ENCODE data around the gene SFSWAP. TPM values are rescaled to one million over a fixed set of nuclear protein-coding genes. Genes with fewer than 3 reads are reported as not detected.
"Not testable (repeated sequence)": the region's sequence is repeated elsewhere in the genome, so short reads cannot be mapped to it uniquely, and the experiment has no call there.

The SFSWAP gene
- total RNA-seq, 2 donors from 2014 or later, result 44.7 to 55.8 TPM

DNA sequence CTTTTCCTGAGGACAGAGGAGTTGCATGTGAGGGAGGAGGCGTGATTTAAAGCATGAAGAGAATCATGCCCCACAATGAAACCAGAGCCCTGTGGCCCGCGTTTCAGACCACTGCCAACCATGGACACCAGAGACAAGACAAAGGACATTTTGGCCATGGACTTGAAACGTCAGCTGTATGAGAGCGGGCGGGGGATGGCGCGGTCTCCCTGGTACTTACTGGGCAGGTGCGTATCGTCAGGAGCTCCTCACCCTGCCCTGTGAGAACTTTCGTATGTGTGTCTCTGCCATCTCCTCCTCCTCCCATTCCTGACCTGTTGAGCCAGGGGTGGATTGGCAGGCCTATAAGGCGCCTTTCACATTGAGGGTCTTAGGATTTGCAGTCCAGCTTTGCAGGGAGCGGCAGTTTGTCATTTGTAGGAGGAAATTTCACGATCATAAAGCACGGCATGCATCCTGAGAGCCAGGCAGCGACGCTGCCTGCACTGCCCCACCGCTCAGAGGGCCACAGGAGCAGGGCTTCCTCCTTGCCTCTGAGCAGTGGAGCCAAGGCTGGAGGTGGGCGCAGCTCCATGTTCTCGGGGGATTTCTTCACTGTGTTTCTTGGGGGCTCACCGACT lies 22.2 kb downstream of the SFSWAP start:
- H3K4me3 Mint-ChIP-seq, result no peak overlapping the region
- H3K27ac Mint-ChIP-seq, result peak overlapping the region; percentile 19
- peaks cover 95% of the 10 kb centered on the region for H3K36me3 Mint-ChIP-seq (ENCODE audit: low read depth)
- no peak for ATAC-seq (replicated peaks)
- no peaks in the 10 kb centered on the region for H3K27me3 Mint-ChIP-seq
- no peaks in the 10 kb centered on the region for H3K4me1 Mint-ChIP-seq
- no peaks in the 10 kb centered on the region for H3K9me3 Mint-ChIP-seq

DNA sequence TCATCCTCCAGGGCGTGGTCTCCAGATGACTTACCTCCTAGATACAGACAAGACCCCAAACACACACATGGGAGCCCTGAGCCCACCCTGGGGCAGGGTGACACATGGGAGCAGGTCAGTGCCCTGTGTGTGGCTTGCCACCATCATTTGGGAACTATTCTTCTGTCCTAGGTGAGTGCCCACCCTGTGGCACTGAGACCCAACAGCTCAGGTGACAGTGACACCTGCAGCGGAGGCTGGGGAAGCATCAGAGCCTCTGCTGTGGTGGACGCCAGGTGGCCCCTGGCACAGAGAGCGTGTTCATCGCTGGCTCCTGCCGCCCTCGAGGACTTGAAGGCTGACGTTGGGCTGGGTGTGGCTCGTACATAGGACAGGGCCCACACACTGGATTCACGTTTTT lies 23.0 kb downstream of the SFSWAP start:
- Mint-ChIP-seq H3K36me3 (ENCODE audit: low read depth) (peaks cover 95% of the 10 kb centered on the region), H3K9me3 (no peaks in the 10 kb centered on the region), H3K27me3 (no peaks in the 10 kb centered on the region), H3K4me3 (no peak overlapping the region), H3K4me1 (no peaks in the 10 kb centered on the region), H3K27ac (peak overlapping the region; percentile 70)
- no peak for ATAC-seq (replicated peaks)

DNA sequence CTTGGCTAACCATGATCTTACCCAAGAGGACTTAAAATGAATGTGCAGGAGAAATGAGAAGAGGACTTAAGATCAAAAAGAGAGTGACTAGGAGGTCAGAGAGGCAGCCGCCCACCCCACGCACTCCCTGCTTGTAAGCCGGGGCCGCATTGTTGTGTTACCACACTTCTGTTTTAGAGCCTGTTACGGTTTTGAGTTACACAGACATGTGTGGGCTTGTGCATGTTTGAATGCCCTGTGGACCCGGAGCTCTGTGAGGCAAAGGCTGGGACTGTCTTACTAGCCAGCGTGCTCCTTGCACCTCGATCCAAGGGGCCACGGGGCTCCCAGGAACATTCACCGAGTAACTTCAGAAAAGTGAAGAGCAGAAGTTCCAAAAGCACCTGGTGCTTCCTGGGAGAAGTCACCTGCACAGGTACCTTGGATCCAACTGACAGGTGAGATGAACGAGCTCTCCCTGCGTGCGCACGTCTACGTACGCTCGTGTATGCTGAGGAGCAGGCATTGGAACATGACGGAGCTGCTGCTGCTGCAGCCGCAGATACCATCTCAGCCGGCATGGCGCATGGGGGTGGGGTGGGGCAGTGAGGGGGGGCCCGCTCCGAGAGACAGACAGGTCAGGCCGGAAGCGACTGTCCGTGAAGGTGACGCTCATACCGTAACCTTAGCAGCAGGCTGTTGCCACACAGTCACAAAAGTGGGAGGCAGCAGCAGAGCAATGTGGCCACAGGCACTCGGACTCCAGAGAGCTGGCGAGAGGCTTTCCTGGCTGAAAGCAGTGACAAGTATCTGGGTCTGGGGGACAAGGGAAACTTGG lies 23.7 kb downstream of the SFSWAP start:
- ATAC-seq (replicated peaks), result peak; percentile 14
- Mint-ChIP-seq H3K27me3 (no peaks in the 10 kb centered on the region), H3K36me3 (ENCODE audit: low read depth) (peaks cover 95% of the 10 kb centered on the region), H3K4me1 (no peaks in the 10 kb centered on the region), H3K27ac (peak overlapping the region; percentile 70), H3K9me3 (no peaks in the 10 kb centered on the region), H3K4me3 (no peak overlapping the region)

DNA sequence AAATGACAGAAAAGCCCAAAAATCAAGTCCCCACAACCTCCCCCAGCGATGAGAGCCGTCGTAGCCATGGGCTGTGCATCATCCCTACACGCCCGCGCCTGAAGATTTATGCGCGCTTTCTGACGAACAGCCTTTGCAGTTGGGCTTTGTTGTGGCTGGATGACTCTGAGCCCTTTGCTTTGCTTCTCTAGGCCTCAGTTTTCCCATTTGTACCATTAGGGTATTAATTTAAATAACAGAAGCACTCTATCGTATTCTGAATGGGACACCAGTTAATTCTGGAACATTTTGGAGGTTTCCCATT lies 24.2 kb downstream of the SFSWAP start:
- peak; percentile 63 for ATAC-seq (replicated peaks)
- no peak overlapping the region for H3K4me3 Mint-ChIP-seq
- H3K9me3 Mint-ChIP-seq, result no peaks in the 10 kb centered on the region
- no peak overlapping the region for H3K27ac Mint-ChIP-seq
- H3K27me3 Mint-ChIP-seq, result no peaks in the 10 kb centered on the region
- no peaks in the 10 kb centered on the region for H3K4me1 Mint-ChIP-seq
- H3K36me3 Mint-ChIP-seq (ENCODE audit: low read depth), result peaks cover 95% of the 10 kb centered on the region

DNA sequence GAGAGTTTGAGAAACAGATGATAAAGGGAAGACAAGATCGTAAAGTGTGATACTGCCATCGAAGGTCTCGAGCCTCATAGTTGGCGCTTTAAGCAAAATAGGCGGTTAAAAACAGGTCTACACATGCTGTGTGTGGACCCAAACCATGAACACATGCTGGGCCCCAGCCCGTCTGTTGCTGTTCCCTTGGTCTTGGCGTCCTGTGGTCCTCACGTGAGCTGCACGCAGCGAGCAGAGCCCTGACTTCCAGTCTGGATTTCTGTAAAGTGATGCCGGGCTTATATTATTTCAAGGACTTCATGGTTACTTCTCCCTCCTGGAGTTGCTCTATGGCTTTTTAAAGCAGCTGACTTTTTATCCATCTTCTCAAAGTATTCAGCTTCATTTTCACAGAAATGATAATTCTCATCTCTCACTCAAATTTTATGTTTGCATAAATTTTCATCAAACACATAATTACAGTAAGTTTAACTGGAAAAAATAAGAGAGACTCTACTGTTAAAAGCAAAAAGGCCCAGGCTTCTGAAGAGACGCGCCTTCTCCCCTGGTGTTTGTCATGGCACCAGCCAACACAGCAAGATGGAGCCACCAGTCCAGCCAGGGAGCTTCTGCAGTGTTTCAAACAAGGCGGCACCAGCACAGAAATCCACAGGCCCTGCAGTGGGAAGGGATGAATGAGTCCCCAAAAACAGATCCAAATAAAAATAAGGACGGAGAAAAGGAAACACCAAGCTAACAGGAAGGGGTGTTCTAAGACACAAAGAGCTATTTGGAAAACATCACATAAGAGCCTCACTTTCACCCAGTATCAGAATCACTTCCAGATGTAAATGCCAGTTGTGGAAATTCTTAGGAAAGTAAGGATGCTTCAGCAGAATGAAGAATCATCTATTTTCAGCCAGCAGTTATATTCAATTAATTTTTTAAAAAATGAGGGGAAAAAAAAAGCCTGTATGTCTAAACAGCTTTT lies 24.9 kb downstream of the SFSWAP start:
- no peak for ATAC-seq (replicated peaks)
- Mint-ChIP-seq H3K4me3 (no peak overlapping the region), H3K27me3 (no peaks in the 10 kb centered on the region), H3K4me1 (no peaks in the 10 kb centered on the region), H3K9me3 (no peaks in the 10 kb centered on the region), H3K36me3 (ENCODE audit: low read depth) (peaks cover 95% of the 10 kb centered on the region), H3K27ac (peak overlapping the region; percentile 23)

DNA sequence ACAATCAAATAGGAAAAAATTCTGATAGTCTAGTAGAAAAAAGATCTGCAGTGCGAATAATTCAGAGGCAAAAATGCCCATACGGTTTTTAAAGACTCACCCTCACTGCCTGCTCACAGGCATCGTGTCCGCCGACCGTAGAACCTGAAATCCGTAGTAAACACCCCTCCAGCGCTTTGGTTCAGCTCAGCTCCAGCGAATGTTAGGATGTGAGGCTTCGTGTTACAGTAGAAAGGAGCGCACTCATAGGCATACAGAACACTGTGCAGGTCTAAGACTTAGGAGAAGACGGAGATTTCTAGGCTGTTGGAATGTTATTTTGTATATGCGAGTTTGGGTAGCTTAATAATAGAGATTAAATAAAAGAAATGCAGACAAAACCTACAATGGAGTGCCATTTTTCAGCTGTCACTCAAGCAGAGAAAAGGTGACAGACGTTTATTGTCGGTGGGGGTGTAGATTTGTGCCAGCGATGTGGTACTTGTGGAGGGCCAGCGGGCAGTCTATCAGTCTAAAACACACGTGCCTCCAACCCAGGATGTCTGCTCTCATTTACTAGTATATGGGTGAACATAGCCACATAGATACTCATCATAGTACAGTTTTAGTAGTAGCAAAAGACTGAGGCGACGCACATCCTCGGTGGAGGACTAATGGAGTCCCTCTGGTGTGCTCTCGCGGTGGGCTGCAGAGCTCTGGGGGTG lies 25.7 kb downstream of the SFSWAP start:
- H3K4me3 Mint-ChIP-seq, result no peak overlapping the region
- peaks cover 93% of the 10 kb centered on the region for H3K36me3 Mint-ChIP-seq (ENCODE audit: low read depth)
- H3K27ac Mint-ChIP-seq, result no peak overlapping the region
- H3K27me3 Mint-ChIP-seq, result no peaks in the 10 kb centered on the region
- no peaks in the 10 kb centered on the region for H3K9me3 Mint-ChIP-seq
- no peak for ATAC-seq (replicated peaks)
- H3K4me1 Mint-ChIP-seq, result peaks cover under 1% of the 10 kb centered on the region

DNA sequence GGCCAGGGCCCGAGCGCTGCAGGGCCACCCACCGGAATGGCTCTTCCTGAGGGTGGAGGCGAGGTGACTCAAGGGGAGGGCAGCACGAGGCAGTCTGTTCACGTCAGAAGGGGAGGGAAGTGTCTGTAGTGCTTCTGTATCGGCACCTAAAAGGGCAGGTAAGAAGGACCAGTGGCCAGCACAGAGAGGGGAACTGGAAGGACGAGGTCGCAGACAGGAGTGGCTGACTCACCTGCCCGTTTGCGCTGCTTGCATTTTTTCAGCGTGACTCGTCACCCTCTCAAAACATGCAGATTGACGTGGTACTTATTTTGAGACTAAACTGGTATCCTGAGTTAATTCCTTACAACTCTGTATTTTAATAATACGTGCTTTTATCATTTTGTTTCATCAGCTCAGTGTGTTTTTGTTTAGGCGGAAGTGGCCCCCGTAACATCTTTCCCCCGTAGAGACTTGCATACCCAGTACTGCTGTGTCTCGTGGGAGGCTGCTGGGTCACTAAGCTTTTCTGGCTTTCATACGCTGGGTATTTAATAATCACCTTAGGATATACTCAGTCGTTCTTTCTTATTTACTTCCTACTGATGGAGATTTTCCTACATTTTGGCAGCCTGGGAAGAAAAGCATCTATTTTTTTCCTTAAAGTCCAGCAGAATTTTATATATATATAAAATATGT lies 26.4 kb downstream of the SFSWAP start:
- Mint-ChIP-seq H3K4me1 (peaks cover 5% of the 10 kb centered on the region), H3K4me3 (no peak overlapping the region), H3K27me3 (no peaks in the 10 kb centered on the region), H3K36me3 (ENCODE audit: low read depth) (peaks cover 94% of the 10 kb centered on the region), H3K9me3 (no peaks in the 10 kb centered on the region), H3K27ac (no peak overlapping the region)
- ATAC-seq (replicated peaks), result no peak

DNA sequence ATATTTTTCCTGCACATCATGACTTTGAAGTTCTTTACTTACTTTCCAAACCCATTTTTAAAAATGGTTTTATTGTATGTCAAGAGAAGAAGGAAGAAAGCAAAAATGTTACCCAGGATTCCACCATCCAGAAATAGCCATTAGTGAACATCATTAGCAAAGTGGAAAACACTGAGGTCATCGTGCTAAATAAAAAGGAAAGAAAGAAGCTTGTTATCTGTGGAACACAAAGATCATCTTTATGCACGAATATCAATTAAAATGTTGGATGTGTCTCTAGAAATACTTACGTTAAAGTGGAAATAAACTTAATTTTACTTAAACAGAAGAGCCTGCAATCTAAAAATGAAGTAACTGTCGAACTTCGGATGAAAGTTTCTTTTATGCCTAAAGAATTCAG lies 27.3 kb downstream of the SFSWAP start:
- H3K27ac Mint-ChIP-seq, result no peak overlapping the region
- peaks cover 94% of the 10 kb centered on the region for H3K36me3 Mint-ChIP-seq (ENCODE audit: low read depth)
- no peaks in the 10 kb centered on the region for H3K9me3 Mint-ChIP-seq
- peaks cover 5% of the 10 kb centered on the region for H3K4me1 Mint-ChIP-seq
- no peaks in the 10 kb centered on the region for H3K27me3 Mint-ChIP-seq
- no peak overlapping the region for H3K4me3 Mint-ChIP-seq
- no peak for ATAC-seq (replicated peaks)

DNA sequence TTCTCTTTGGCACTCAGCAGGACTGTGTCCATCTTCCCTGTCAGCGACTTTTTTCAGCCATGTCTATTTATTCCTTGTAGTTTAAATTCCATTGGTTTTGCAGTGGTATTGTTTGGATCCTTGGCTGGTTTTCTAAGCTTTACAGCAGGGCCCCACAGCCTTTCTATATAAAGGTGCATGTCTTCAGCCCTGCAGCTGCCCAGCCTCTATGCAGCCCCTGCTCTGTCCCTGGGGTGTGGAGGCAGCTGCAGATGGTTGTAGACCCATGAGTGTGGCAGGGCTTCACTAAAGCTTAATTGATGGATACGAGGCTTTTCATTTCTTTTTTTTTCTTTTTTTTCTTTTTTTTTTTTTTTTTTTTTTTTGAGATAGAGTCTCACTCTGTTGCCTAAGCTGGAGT lies 29.7 kb downstream of the SFSWAP start:
- no peaks in the 10 kb centered on the region for H3K27me3 Mint-ChIP-seq
- H3K4me3 Mint-ChIP-seq, result no peak overlapping the region
- no peaks in the 10 kb centered on the region for H3K9me3 Mint-ChIP-seq
- H3K4me1 Mint-ChIP-seq, result peaks cover 5% of the 10 kb centered on the region
- no peak overlapping the region for H3K27ac Mint-ChIP-seq
- H3K36me3 Mint-ChIP-seq (ENCODE audit: low read depth), result peaks cover 95% of the 10 kb centered on the region
- ATAC-seq (replicated peaks), result no peak

DNA sequence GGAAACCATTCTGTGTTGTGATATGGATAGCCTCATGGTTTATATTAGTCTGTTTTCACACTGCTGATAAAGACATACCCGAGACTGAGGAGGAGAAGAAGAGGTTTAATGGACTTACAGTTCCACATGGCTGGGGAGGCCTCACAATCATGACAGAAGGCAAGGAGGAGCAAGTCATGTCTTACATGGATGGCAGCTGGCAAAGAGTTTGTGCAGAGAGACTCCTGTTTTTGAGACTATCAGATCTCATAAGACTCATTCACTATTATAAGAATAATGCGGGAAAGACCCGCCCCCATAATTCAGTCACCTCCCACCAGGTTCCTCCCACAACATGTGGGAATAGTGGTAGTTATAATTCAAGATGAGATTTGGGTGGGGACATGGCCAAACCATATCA lies 31.9 kb downstream of the SFSWAP start:
- H3K27ac Mint-ChIP-seq; H3K27me3 Mint-ChIP-seq; H3K9me3 Mint-ChIP-seq; ATAC-seq (replicated peaks); H3K4me3 Mint-ChIP-seq; H3K4me1 Mint-ChIP-seq: not testable (repeated sequence)
- peaks cover 99% of the 10 kb centered on the region for H3K36me3 Mint-ChIP-seq (ENCODE audit: low read depth)

DNA sequence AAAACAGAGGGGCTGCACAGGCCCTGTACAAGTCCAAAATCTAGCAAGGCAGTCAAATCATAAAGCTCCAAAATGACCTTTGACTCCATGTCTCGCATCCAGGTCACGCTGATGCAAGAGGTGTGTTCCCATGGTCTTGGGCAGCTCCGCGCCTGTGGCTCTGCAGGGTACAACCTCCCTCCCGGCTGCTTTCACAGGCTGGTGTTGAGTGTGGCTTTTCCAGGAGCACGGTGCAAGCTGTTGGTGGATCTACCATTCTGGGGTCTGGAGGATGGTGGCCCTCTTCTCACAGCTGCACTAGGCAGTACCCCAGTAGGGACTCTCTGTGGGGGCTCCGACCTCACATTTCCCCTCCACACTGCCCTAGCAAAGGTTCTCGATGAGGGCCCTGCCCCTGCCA lies 32.5 kb downstream of the SFSWAP start:
- not testable (repeated sequence) for H3K4me3 Mint-ChIP-seq; H3K9me3 Mint-ChIP-seq; H3K27me3 Mint-ChIP-seq; H3K27ac Mint-ChIP-seq; H3K4me1 Mint-ChIP-seq; ATAC-seq (replicated peaks)
- H3K36me3 Mint-ChIP-seq (ENCODE audit: low read depth), result peaks cover 99% of the 10 kb centered on the region

DNA sequence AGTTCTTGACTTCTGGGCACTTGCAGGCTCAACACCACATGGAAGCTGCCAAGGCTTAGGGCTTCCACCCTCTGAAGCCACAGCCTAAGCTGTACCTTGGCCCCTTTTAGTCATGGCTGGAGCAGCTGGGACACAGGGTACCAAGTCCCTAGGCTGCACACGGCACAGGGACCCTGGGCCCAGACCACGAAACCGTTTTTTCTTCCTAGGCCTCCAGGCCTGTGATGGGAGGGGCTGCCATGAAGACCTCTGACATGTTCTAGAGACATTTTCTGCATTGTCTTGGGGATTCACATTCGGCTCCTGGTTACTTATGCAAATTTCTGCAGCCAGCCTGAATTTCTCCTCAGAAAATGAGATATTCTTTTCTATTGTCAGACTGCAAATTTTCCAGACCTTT lies 33.0 kb downstream of the SFSWAP start:
- H3K27me3 Mint-ChIP-seq; ATAC-seq (replicated peaks); H3K27ac Mint-ChIP-seq; H3K9me3 Mint-ChIP-seq; H3K4me3 Mint-ChIP-seq; H3K4me1 Mint-ChIP-seq: not testable (repeated sequence)
- peaks cover 97% of the 10 kb centered on the region for H3K36me3 Mint-ChIP-seq (ENCODE audit: low read depth)

DNA sequence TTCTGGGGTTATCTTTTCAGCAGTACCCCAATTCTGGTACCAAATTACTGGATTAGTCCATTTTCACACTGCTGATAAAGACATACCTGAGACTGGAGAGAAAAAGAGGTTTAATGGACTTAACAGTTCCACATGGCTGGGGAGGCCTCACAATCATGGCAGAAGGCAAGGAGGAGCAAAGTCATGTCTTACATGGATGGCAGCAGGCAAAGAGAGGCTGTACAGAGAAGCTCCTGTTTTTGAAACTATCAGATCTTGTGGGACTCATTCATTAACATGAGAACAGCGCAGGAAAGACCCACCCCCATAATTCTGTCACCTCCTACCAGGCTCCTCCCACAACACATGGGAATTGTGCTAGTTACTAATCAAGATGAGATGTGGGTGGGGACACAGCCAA lies 33.8 kb downstream of the SFSWAP start:
- not testable (repeated sequence) for H3K4me1 Mint-ChIP-seq; H3K27ac Mint-ChIP-seq; ATAC-seq (replicated peaks); H3K4me3 Mint-ChIP-seq; H3K27me3 Mint-ChIP-seq; H3K9me3 Mint-ChIP-seq
- H3K36me3 Mint-ChIP-seq (ENCODE audit: low read depth), result peaks cover 96% of the 10 kb centered on the region

DNA sequence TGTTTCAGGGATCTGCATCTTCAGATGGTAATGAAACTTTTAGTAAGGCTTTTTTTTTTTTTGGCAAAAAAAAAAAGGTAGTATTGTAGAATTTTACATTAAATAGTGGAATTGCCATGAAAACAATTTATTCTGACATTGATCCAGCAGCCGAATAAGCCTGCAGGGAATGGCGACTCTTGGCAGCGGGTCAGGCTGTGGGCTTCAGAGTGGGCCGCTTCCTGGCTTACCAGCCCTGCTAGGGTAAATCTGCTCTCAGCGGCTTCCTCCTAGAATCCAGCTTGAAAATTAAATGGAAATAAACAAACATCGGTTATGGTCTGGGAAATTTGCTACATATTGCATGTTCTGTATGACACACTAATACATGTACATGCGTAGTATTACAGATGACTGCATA lies 34.8 kb downstream of the SFSWAP start:
- no peak for ATAC-seq (replicated peaks)
- peaks cover 96% of the 10 kb centered on the region for H3K36me3 Mint-ChIP-seq (ENCODE audit: low read depth)
- H3K9me3 Mint-ChIP-seq, result no peaks in the 10 kb centered on the region
- no peaks in the 10 kb centered on the region for H3K27me3 Mint-ChIP-seq
- peaks cover 8% of the 10 kb centered on the region for H3K4me1 Mint-ChIP-seq
- no peak overlapping the region for H3K4me3 Mint-ChIP-seq
- H3K27ac Mint-ChIP-seq, result no peak overlapping the region

All from activated T-helper 17 cell treated with anti-CD3 and anti-CD28 coated beads, Interleukin-2, amount 50 U/mL, for 72 hours (primary cell).